OCI-LY1 (cell line): Measurements from ENCODE around the gene AAK1.

Experiments
- H2AFZ ChIP-seq: fragments of 200-600 bp; sonication (generic), shearing (Covaris generic); 2 replicates; pipeline ENCODE4 v1.6.0; 2014; ENCODE audit warnings: antibody characterized with exemption, mild to moderate bottlenecking, low read length
- H3F3A ChIP-seq: fragments of 200-600 bp; sonication (generic), shearing (Covaris generic); 2 replicates; pipeline ENCODE4 v1.6.0; 2014; ENCODE audit warnings: mild to moderate bottlenecking, antibody characterized with exemption, low read length, moderate library complexity; ENCODE audit not compliant: insufficient read depth
- H3K27ac ChIP-seq: fragments of 200-600 bp; sonication (generic); 2 replicates; pipeline ENCODE4 v1.5.1; 2014; ENCODE audit warnings: low read length, mixed run types, mild to moderate bottlenecking, low read depth; ENCODE audit not compliant: poor library complexity, severe bottlenecking
- H3K27me3 ChIP-seq: fragments of 200-600 bp; sonication (generic); 2 replicates; pipeline ENCODE4 v1.6.0; 2014; ENCODE audit warnings: antibody characterized with exemption, mild to moderate bottlenecking, low read length, moderate library complexity; ENCODE audit not compliant: insufficient read depth
- H3K36me3 ChIP-seq: fragments of 200-600 bp; sonication (generic); 2 replicates; pipeline ENCODE4 v1.6.1; 2014; ENCODE audit warnings: mild to moderate bottlenecking, antibody characterized with exemption, low read length, moderate library complexity, mixed read lengths; ENCODE audit not compliant: insufficient read depth
- H3K4me1 ChIP-seq: fragments of 200-600 bp; sonication (generic); 2 replicates; pipeline ENCODE4 v1.5.1; 2014; ENCODE audit warnings: mild to moderate bottlenecking, low read length, moderate library complexity; ENCODE audit not compliant: insufficient read depth, severe bottlenecking
- H3K4me2 ChIP-seq: fragments of 200-600 bp; sonication (generic), shearing (Covaris generic); 2 replicates; pipeline ENCODE4 v1.6.1; 2014; ENCODE audit warnings: low read length
- H3K4me3 ChIP-seq: fragments of 200-600 bp; sonication (generic); 2 replicates; pipeline ENCODE4 v1.5.1; 2014; ENCODE audit warnings: low read length, low read depth, mild to moderate bottlenecking, mixed read lengths; ENCODE audit not compliant: poor library complexity, severe bottlenecking
- H3K79me2 ChIP-seq: fragments of 200-600 bp; shearing (Covaris generic); 2 replicates; pipeline ENCODE4 v1.6.1; 2016; ENCODE audit warnings: mixed run types, low read length, mixed read lengths; ENCODE audit not compliant: insufficient read depth
- H3K9ac ChIP-seq: fragments of 200-600 bp; sonication (generic), shearing (Covaris generic); 2 replicates; pipeline ENCODE4 v1.6.1; 2014; ENCODE audit warnings: mild to moderate bottlenecking, low read length, mixed read lengths
- H3K9me2 ChIP-seq: fragments of 200-600 bp; sonication (generic), shearing (Covaris generic); 2 replicates; pipeline ENCODE4 v1.6.1; 2014; ENCODE audit warnings: low read depth, mild to moderate bottlenecking, low read length, mixed read lengths
- H3K9me3 ChIP-seq: fragments of 200-600 bp; shearing (Covaris generic); 2 replicates; pipeline ENCODE4 v1.6.1; 2014; ENCODE audit warnings: low read length, mixed read lengths
- H4K20me1 ChIP-seq: fragments of 200-600 bp; sonication (generic), shearing (Covaris generic); 2 replicates; pipeline ENCODE4 v1.6.0; 2016; ENCODE audit warnings: mild to moderate bottlenecking, low read length; ENCODE audit not compliant: insufficient read depth
- CTCF ChIP-seq: fragments of 200-600 bp; sonication (generic), shearing (Covaris generic); IDR thresholded peaks from 2 replicates; pipeline ENCODE4 v1.5.1; 2017; ENCODE audit warnings: mild to moderate bottlenecking, antibody characterized with exemption, low read length, moderate library complexity, mixed read lengths
- EZH2 ChIP-seq: fragments of 200-600 bp; sonication (generic), shearing (Covaris generic); IDR thresholded peaks from 2 replicates; pipeline ENCODE4 v1.8.0; 2017; ENCODE audit warnings: borderline replicate concordance, mixed run types, mild to moderate bottlenecking, antibody characterized with exemption, low read length, moderate library complexity, mixed read lengths

The AAK1 gene

DNA sequence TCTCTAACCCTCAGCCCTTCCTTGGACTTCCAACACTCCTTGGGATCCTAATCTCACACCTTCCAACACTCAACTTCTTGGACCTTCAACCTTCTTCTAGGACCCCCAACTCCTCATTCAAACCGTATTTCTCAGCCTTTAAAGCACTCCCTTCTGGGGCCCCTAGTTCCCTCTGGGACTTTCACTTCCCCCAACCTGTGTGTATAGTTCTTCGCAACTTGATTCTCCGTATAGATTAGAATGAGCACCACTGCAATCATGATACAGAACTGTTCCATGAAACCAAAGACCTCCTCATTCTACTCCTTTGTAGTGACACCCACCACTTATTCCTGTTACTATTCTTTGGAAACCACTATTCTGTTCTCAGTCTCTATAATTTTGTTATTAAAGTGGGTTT is 144.3 kb downstream of the AAK1 start:
- H3K4me2 ChIP-seq: no peak overlapping the region
- H2AFZ ChIP-seq: no peak overlapping the region
- no peaks in the 10 kb centered on the region for H4K20me1 ChIP-seq
- no peaks in the 10 kb centered on the region for H3K27me3 ChIP-seq
- no peaks in the 10 kb centered on the region for H3K79me2 ChIP-seq
- peaks cover 15% of the 10 kb centered on the region for H3K4me1 ChIP-seq
- no peaks in the 10 kb centered on the region for H3K9me3 ChIP-seq
- no peak overlapping the region for H3K4me3 ChIP-seq
- no peaks in the 10 kb centered on the region for H3K36me3 ChIP-seq
- H3K9me2 ChIP-seq: no peaks in the 10 kb centered on the region
- no peaks in the 10 kb centered on the region for H3F3A ChIP-seq
- no peak overlapping the region for H3K27ac ChIP-seq
- TF ChIP-seq EZH2 (no peak), CTCF (no peak)
- no peak overlapping the region for H3K9ac ChIP-seq

GRCh38 chr2:69495861-69496260 is 147.7 kb downstream of the AAK1 start:
- Histone ChIP-seq H3K27me3 (no peaks in the 10 kb centered on the region), H3F3A (no peaks in the 10 kb centered on the region), H3K79me2 (no peaks in the 10 kb centered on the region), H3K36me3 (no peaks in the 10 kb centered on the region), H3K27ac (no peak overlapping the region), H3K4me3 (no peak overlapping the region), H3K4me1 (peaks cover 15% of the 10 kb centered on the region), H2AFZ (no peak overlapping the region), H3K9me2 (no peaks in the 10 kb centered on the region), H3K4me2 (no peak overlapping the region), H4K20me1 (no peaks in the 10 kb centered on the region), H3K9me3 (no peaks in the 10 kb centered on the region), H3K9ac (no peak overlapping the region)
- TF ChIP-seq CTCF (no peak), EZH2 (no peak)

- no peaks in the 10 kb centered on the region for H3K36me3 ChIP-seq
Measured at GRCh38 chr2:69495008-69495407, 148.5 kb downstream of the AAK1 start.

More at GRCh38 chr2:69495008-69495407, 148.5 kb downstream of the AAK1 start:
- no peak overlapping the region for H3K27ac ChIP-seq
- H3K4me1 ChIP-seq: peaks cover 12% of the 10 kb centered on the region
- H3K9me3 ChIP-seq: no peaks in the 10 kb centered on the region
- no peaks in the 10 kb centered on the region for H3F3A ChIP-seq
- no peaks in the 10 kb centered on the region for H3K9me2 ChIP-seq
- H3K27me3 ChIP-seq: no peaks in the 10 kb centered on the region
- no peaks in the 10 kb centered on the region for H4K20me1 ChIP-seq
- TF ChIP-seq CTCF (no peak), EZH2 (no peak)
- no peak overlapping the region for H3K4me3 ChIP-seq
- no peak overlapping the region for H3K4me2 ChIP-seq
- no peak overlapping the region for H2AFZ ChIP-seq
- no peaks in the 10 kb centered on the region for H3K79me2 ChIP-seq
- no peak overlapping the region for H3K9ac ChIP-seq
